HUDEP-2 (cell line): ENCODE results near the gene CROCC.
"Not testable (repeated sequence)": the region's sequence is repeated elsewhere in the genome, so short reads cannot be mapped to it uniquely, and the experiment has no call there.

Experiments used
- DNase-seq, 76 experiments: peaks; one replicate each; lab custom pipeline; 2025; ENCODE audit not compliant: unreplicated experiment in 76 of 76; lab: John Stamatoyannopoulos, UW

The CROCC gene

GRCh38 chr1:16896316-16897055, 25.2 kb upstream of the CROCC start:
- peak in 56 of 76 experiments; percentile 8 to 83 (median 51) for DNase-seq

- DNase-seq: not testable (repeated sequence)
These were observed 24.1 kb upstream of the CROCC start for GRCh38 chr1:16897653-16898052.

- not testable (repeated sequence) for DNase-seq
These were observed 23.4 kb upstream of the CROCC start for GRCh38 chr1:16898298-16898697.

GRCh38 chr1:16899020-16899419, 22.7 kb upstream of the CROCC start:
- not testable (repeated sequence) for DNase-seq

- DNase-seq: no peak
These were observed 21.0 kb upstream of the CROCC start for GRCh38 chr1:16900751-16901150.

- not testable (repeated sequence) for DNase-seq
These were observed 20.4 kb upstream of the CROCC start for GRCh38 chr1:16901371-16901770.

GRCh38 chr1:16903054-16903453, 18.7 kb upstream of the CROCC start:
- peak in 1 of 76 experiments; percentile 23 for DNase-seq

- no peak for DNase-seq
These were observed 18.3 kb upstream of the CROCC start for GRCh38 chr1:16903458-16903796.

GRCh38 chr1:16904560-16905109, 17.1 kb upstream of the CROCC start:
- DNase-seq: peak; percentile 74 to 99 (median 97)

- peak in 67 of 76 experiments; percentile 21 to 98 (median 79) for DNase-seq
These were observed 16.4 kb upstream of the CROCC start for GRCh38 chr1:16905110-16905867.

- DNase-seq: no peak
These were observed 15.6 kb upstream of the CROCC start for GRCh38 chr1:16905868-16906702.

- DNase-seq: no peak
These were observed 14.9 kb upstream of the CROCC start for GRCh38 chr1:16906873-16907272.

GRCh38 chr1:16907870-16908758, 13.6 kb upstream of the CROCC start:
- no peak for DNase-seq

- DNase-seq: not testable (repeated sequence)
These were observed 9.6 kb upstream of the CROCC start for GRCh38 chr1:16911851-16912721.

GRCh38 chr1:16912742-16913141, 9.0 kb upstream of the CROCC start:
- not testable (repeated sequence) for DNase-seq

- no peak for DNase-seq
These were observed 8.4 kb upstream of the CROCC start for GRCh38 chr1:16913181-16913832.

GRCh38 chr1:16913833-16914662, 7.7 kb upstream of the CROCC start:
- DNase-seq: peak in 73 of 76 experiments; percentile 30 to 94 (median 85)
